Lower leg skin (tissue), 4 donors: Measurements from ENCODE around the gene SPTAN1. TPM values are rescaled to one million over a fixed set of nuclear protein-coding genes. Genes with fewer than 3 reads are reported as not detected.

Experiments
- DNase-seq, 2 donors: peaks; one replicate each; pipeline ENCODE4 v3.0.0-alpha.2; 2019; ENCODE audit warnings: low spot score in 2 of 2
- H3K4me3 ChIP-seq: fragments of 200-600 bp; sonication (generic); 2 replicates; pipeline ENCODE4 v1.5.1; 2017; ENCODE audit warnings: mild to moderate bottlenecking, low read depth; ENCODE audit not compliant: poor library complexity, severe bottlenecking
- CTCF ChIP-seq, 3 donors: fragments of 450-650 bp; IDR thresholded peaks; one replicate each; pipeline ENCODE4 v1.5.1; 2016; ENCODE audit warnings: antibody characterized with exemption in 3 of 3, mild to moderate bottlenecking in 3 of 3, moderate library complexity in 2 of 3
- POLR2A ChIP-seq, 2 donors: fragments of 450-650 bp; IDR thresholded peaks; one replicate each; pipeline ENCODE4 v1.6.1; 2016 to 2017; ENCODE audit warnings: antibody characterized with exemption in 2 of 2, mild to moderate bottlenecking in 1 of 2, moderate library complexity in 1 of 2
- WGBS, 2 donors: methylation state at CpG; one replicate each; pipeline ENCODE4 v1.1.5; 2018; 5-methylcytosine and 5-hydroxymethylcytosine counted together
- intact Hi-C: fragments of 100-400 bp; cut with DNase I; formaldehyde crosslinking; loops from one replicate; pipeline ENCODE4 v1.15.0; 2023; ENCODE audit warnings: low total_unique reads
- total RNA-seq, 4 donors: library from RNA; depleted of rRNA; stranded (reverse); fragments of >200 nt; gene quantifications; one replicate each; pipeline ENCODE4 v1.1.0, GENCODE V29; 2016

SPTAN1 gene
- total RNA-seq, 4 donors from 2014 or later = 223 to 331 (median 293) TPM

- H3K4me3 ChIP-seq = no peak overlapping the region
- TF ChIP-seq POLR2A (IDR thresholded peaks at IDR 0.05) (no peak), CTCF (IDR thresholded peaks at IDR 0.05) (no peak)
- 65 to 69% methylated on average over 6 of the region's 6 CpGs for WGBS, 2 donors
- intact Hi-C loops = no loop called here
- DNase-seq = no peak
Observed at GRCh38 chr9:128587453-128587852, 35.1 kb downstream of the SPTAN1 start.

GRCh38 chr9:128588581-128589233 lies 36.3 kb downstream of the SPTAN1 start:
- no peak overlapping the region for H3K4me3 ChIP-seq
- WGBS, 2 donors = 94 to 96% methylated on average over 11 of the region's 11 CpGs
- DNase-seq = no peak
- TF ChIP-seq POLR2A (IDR thresholded peaks at IDR 0.05) = no peak
- no peak for TF ChIP-seq CTCF (IDR thresholded peaks at IDR 0.05)
- intact Hi-C loops = no loop called here

GRCh38 chr9:128593039-128593438 lies 40.7 kb downstream of the SPTAN1 start:
- WGBS, 2 donors = 86 to 89% methylated on average over 6 of the region's 6 CpGs
- intact Hi-C loops = no loop called here
- no peak for TF ChIP-seq CTCF (IDR thresholded peaks at IDR 0.05)
- no peak for TF ChIP-seq POLR2A (IDR thresholded peaks at IDR 0.05)
- DNase-seq = no peak
- H3K4me3 ChIP-seq = no peak overlapping the region

- intact Hi-C loops = no loop called here
Observed at GRCh38 chr9:128593856-128594255, 41.5 kb downstream of the SPTAN1 start.

GRCh38 chr9:128595471-128595870 lies 43.1 kb downstream of the SPTAN1 start:
- intact Hi-C loops = no loop called here
- WGBS, 2 donors = 91% methylated on average over 4 of the region's 4 CpGs
- no peak overlapping the region for H3K4me3 ChIP-seq
- DNase-seq = no peak
- TF ChIP-seq POLR2A (IDR thresholded peaks at IDR 0.05) = no peak
- no peak for TF ChIP-seq CTCF (IDR thresholded peaks at IDR 0.05)

More at GRCh38 chr9:128593856-128594255, 41.5 kb downstream of the SPTAN1 start:
- H3K4me3 ChIP-seq = no peak overlapping the region
- no peak for DNase-seq
- WGBS, 2 donors = 85 to 91% methylated on average over 9 of the region's 9 CpGs
- no peak for TF ChIP-seq CTCF (IDR thresholded peaks at IDR 0.05)
- TF ChIP-seq POLR2A (IDR thresholded peaks at IDR 0.05) = no peak

- TF ChIP-seq POLR2A (IDR thresholded peaks at IDR 0.05) = no peak
- no peak for TF ChIP-seq CTCF (IDR thresholded peaks at IDR 0.05)
- 76% methylated on average over 4 of the region's 4 CpGs for WGBS, 2 donors
- intact Hi-C loops = no loop called here
- no peak for DNase-seq
- H3K4me3 ChIP-seq = no peak overlapping the region
Observed at GRCh38 chr9:128600099-128600498, 47.7 kb downstream of the SPTAN1 start.
